ENCODE measurements around the gene SH2D3C.
A peak's percentile ranks its signal among the peaks of the same experiment; 100 is the strongest.

The SH2D3C gene, protein sequence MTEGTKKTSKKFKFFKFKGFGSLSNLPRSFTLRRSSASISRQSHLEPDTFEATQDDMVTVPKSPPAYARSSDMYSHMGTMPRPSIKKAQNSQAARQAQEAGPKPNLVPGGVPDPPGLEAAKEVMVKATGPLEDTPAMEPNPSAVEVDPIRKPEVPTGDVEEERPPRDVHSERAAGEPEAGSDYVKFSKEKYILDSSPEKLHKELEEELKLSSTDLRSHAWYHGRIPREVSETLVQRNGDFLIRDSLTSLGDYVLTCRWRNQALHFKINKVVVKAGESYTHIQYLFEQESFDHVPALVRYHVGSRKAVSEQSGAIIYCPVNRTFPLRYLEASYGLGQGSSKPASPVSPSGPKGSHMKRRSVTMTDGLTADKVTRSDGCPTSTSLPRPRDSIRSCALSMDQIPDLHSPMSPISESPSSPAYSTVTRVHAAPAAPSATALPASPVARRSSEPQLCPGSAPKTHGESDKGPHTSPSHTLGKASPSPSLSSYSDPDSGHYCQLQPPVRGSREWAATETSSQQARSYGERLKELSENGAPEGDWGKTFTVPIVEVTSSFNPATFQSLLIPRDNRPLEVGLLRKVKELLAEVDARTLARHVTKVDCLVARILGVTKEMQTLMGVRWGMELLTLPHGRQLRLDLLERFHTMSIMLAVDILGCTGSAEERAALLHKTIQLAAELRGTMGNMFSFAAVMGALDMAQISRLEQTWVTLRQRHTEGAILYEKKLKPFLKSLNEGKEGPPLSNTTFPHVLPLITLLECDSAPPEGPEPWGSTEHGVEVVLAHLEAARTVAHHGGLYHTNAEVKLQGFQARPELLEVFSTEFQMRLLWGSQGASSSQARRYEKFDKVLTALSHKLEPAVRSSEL

GRCh38 chr9:127778280-127779135 lies at the start of gene SH2D3C:
Gene SH2D3C, minus strand, starts transcription at chr9:127778666. Its CDS starts 39 bp downstream, at chr9:127778627.
- DNase-seq: no peak

GRCh38 chr9:127826253-127826913 lies 47.9 kb upstream of the SH2D3C start:
- DNase-seq: no peak

- peak; percentile 48 for DNase-seq
Observed at GRCh38 chr9:127825319-127826051, 47.0 kb upstream of the SH2D3C start.

- DNase-seq: peak; percentile 43
Observed at GRCh38 chr9:127822108-127822507, 43.6 kb upstream of the SH2D3C start.

- DNase-seq: no peak
Observed at GRCh38 chr9:127818574-127818973, 40.1 kb upstream of the SH2D3C start.

GRCh38 chr9:127817881-127818434 lies 39.5 kb upstream of the SH2D3C start:
- peak; percentile 58 for DNase-seq

- DNase-seq: no peak
Observed at GRCh38 chr9:127816728-127817127, 38.3 kb upstream of the SH2D3C start.

DNA sequence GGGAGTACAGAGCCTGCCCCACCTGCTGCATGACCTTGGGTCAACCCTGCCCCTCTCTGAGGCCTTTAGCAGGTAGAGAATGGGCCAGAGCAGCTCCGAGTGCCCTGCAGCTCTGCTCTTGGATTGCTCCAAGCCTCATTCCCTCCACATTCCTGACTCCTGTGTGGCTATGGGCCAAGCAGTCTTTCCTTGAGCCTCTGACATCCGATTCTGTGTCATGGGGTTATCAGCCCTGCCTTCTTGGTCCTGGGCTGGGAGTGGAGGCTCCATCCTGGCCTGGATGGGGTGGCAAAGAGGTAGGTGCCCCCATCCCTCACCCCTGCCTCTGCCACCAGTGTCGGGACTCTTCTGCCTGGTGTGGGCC lies 37.9 kb upstream of the SH2D3C start:
- no peak for DNase-seq

DNA sequence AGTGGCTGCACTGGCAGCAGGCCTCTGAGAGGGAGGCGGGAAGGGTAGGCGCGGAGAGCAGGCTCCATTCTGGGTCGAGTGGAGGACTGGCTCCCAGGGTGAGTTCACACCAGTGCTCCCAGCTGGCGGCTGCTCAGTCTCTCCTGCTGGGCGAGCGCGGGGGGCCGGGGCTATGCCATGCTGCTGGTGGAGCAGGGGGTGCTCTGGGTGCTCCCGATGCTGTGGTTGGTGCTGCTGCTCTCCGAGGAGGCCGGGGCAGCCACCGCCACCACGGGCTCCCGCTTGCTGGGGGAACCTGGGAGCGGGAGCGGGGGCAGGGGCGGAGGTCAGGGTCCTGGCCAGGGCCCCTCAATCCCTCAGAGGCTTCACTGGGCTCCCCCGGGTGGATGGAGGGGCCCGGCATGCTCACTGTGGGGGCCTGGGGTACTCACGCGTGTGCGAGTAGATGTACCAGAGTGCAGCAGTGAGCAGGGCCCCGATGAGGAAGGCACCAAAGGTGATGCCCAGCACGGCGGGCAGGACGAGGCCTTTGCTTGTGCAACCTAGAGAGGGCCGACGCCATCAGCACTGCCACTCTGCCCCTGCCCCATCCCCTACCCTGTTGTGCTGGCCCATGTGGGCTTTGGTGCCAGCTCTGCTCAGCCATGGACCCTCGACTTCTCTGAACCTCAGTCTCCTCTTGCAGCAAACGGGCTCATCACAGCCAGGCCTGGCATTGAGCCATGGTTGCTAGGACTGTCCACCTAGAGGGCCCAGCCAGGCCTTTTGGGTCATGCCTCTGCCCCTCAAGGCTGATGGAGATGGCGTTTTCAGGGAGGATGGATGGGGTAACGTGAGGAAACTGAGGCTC lies 37.3 kb upstream of the SH2D3C start:
- no peak for DNase-seq

DNA sequence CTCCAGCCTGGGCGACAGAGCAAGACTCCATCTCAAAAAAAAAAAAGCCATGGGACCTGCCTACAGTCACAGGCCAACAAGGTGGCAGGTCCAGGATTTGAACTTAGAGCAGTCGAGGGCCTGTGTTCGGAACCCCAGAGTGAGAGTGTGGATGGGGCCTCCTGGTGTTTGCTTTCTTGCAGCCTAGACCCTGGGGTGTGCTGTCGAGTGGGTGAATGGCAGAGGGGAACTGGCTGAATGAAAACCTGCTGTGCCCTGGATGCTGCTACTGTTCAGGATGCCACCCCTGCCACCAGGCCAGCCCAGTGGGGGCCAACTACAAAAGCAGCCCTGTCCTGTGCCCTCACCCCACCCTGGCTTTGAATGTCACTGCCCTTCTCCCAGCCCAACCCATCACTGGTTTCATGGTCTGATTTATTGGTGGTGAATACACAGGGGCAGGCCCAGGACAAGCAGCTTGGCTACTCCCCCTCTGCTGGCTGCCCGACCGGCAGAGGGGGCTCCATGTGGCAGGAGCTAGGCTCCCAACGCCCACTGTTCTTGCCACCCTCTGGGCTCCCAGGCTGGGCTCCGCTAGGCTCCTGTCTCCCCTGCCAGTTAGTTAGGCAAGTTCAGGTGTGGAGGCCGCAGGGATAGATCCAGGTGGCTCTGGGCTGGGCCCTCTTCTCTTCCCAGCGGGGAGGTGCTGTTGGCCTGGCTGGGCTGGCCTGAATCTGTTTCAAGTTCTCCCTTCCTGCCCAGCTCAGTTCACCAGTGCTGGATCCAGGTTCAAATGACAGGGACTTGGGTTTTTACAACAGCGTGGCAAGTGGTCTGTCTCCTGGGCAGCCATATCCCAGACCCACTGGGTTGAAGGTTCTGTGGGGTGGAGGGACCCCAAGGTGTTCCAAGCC lies 36.4 kb upstream of the SH2D3C start:
- DNase-seq: no peak

DNA sequence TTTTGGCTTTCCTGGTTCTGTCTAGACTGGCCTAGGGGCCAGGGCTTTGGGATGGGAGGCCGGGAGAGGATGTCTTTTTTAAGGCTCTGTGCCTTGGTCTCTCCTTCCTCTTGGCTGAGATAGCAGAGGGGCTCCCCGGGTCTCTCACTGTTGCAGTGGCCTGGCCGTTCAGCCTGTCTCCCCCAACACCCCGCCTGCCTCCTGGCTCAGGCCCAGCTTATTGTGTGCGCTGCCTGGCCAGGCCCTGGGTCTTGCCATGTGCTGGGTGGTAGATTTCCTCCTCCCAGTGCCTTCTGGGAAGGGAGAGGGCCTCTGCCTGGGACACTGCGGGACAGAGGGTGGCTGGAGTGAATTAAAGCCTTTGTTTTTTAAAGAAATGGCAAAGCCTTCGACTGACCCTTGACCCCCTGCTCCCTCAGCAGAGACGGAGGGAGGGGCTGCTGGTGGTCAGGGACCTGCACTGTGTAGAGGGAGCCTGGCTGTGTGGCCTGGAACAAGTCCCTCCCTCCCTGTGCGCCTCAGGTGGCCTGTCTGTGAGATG lies 35.3 kb upstream of the SH2D3C start:
- DNase-seq: no peak

- no peak for DNase-seq
Observed at GRCh38 chr9:127812936-127813675, 34.6 kb upstream of the SH2D3C start.

GRCh38 chr9:127812011-127812410 lies 33.5 kb upstream of the SH2D3C start:
- DNase-seq: no peak

DNA sequence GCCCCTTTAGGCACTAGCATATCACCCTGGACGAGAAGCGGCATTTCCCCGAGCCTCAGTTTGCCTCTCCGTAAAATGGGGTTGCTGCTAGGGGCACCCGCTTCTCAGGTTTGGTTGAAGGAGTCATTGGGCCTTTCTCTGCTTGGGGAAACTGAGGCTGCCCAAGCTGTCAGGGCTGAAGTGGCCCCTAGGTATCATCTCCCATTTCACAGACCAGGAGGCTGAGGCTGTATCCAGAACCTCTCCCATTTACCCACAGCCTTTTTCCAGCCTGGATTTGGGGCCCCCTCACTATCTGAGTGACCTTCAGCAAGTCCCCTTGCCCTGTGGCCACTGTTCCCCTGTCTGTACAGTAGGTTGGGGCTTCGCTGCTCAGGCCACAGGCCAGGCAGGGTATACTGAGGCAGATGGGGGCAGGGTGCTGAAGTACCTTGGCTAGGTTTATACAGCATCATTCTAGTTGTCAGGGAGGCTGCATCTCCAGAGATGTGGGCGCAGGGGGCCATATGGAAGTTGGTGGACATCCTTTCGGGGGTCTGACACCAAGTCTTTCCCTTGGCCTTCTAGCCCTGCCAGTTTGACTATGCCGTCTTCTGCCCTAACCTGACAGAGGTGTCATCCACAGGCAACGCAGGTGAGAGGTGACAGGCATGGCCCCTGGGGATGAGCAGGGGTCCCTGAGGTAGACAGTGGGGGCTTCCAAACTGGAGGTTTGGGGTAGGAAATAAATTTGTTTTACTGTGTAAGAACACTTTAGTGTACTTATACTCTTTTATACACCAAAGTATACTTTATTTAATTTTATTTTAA lies 32.1 kb upstream of the SH2D3C start:
- DNase-seq: no peak

DNA sequence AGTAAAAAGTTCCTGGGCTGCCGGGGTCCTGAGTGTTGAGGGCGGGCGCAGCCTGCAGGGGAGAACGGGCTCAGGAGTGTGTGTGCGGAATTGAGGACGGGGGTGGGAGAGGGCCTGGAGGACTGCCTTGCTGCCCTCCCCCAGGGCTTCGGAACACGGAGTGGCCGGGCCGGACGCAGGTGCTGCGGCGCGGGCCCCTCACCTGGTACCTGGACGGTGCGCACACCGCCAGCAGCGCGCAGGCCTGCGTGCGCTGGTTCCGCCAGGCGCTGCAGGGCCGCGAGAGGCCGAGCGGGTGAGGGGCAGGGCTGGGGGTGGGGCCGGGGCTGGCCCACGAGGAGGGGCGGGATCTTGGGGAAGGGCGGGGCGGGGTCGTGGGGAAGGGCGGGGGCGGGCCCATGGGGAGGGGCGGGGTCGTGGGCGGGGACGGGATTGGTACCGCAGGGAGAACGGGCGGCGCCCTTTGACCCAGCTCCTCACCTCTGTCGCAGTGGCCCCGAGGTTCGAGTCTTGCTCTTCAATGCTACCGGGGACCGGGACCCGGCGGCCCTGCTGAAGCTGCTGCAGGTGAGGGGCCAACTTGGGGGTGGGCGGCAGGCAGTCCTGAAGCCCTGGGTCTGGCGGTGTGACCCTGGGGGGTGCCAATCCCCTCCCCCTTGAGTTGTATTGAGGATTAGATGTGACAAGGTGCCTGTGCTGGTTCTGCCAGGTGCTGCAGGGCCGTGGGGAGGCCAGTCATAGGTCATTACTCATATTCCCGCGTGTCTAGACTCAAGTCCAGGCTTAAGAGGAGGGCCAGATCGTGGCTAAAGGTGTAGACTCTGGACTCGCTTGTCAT lies 31.3 kb upstream of the SH2D3C start:
- DNase-seq: no peak

DNA sequence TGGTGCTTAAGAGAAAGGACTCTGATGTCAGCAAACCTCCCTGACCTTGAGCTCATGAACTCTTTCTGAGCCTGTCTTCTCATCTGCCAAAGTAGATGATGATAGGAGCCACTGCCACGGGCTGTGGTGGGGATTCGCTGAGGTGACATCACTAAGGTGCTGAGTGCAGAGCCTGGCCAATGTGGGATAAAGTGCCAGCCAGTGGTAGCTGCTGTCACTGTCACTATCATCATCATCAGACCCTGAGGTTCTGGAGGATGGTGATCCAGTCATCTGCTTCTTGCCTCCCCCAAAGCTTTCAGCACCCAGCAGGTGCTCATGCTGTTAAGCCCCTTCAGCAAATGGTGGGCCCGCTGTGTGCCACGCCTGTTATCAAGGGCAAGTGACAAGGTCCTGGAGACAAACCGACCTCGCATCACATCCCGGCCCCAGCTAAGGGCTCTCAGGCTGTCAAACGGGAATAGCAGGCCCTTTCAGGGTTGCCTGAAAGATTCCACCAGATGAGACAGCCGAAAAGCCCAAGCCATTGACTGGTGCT lies 30.6 kb upstream of the SH2D3C start:
- DNase-seq: no peak
